CD4-positive, alpha-beta T cell treated with Interleukin-12 subunit alpha and Interleukin-12 subunit beta, for 1 hour (primary cell): ENCODE data around the gene NKX6-1.

Experiments used
- DNase-seq: peaks from one replicate; pipeline ENCODE4 v3.0.0-alpha.2; 2020

The NKX6-1 gene

GRCh38 chr4:84472154-84472553 is 26.9 kb downstream of the NKX6-1 start:
- no peak for DNase-seq

DNA sequence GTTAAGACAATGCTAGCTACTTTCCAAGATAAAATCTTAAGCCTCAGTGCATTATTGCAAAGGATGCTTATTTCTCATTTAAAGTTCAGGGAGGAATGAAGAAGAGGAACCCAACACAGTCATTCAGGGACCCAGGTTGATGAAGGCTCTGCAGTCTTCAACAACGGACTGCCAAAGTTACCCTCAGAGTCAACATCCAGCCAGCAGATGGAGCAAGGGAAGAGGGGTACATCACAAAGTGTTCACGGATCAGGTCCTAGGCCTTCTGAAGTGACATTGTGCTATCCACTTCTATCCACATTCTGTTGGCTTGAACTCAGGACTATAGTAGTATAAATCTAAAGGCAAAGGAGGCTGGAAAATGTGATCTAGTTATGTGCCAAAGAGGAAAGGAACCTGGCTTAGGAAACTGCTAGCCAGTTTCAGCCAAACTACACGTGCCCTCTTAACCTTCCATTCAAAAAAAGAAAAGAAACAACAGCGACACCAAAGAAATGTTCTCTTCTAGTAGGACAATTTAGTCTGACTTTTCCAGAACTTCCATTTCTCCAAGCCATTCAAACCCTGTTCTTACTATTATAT is 28.8 kb downstream of the NKX6-1 start:
- no peak for DNase-seq

- DNase-seq: no peak
Observed at GRCh38 chr4:84467601-84468000, 31.5 kb downstream of the NKX6-1 start.

GRCh38 chr4:84459783-84460182 is 39.3 kb downstream of the NKX6-1 start:
- DNase-seq: no peak

- DNase-seq: no peak
Observed at GRCh38 chr4:84456157-84456556, 42.9 kb downstream of the NKX6-1 start.

DNA sequence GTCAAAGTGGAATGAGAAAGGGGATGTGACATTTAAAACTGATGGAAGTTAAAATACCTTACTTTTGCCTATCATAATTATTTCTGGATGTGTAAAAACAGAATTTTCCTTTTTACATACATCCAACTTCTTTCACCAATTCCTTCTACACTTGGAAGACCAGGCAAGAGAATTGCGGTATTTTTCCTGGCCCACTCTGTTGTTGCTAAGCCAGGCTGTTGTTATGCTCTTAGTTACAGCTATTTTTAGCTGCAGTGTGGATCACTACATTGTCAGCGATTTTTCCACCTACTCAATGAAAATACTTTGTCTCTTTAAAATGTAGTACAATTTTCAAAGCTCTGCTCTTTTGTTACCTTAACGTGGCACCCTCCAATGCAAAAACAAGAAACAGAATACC is 43.4 kb downstream of the NKX6-1 start:
- DNase-seq: no peak

DNA sequence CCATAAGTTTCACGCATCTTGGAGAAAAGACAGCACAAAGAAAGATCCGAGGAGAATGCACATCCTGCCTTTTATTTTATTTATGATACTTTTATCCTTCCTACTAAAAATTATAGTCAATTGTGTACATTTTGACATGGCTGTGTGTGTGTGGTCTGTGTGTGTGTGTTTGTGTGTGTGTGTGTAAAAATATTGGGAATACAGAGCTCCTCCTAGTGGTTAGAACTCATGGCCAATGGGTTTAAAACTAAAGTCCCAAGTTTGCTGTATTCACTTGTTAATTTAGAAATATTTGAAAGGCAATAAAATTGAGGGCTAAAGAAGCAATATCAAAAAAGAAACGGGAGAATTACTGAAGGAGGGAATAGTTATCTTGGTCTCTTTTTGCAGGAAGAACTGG is 47.5 kb downstream of the NKX6-1 start:
- DNase-seq: no peak

DNA sequence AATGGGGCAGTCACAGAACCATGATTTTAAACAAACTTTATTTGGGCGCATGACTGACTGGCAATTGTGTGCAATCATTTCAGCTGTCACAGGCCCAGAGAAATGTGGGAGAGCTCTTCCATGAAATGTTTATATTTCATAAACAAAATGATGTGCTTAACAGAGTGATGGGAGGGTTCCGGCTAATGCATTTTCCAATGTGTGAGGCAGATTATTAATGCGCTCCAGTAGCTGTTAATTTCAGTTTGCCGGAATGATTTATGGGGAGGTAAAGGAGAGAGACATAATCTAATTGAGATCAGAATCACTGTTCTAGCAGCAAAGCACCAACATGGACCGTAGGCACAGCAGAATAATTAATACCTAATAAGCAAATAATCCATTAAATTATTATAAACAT is 55.6 kb downstream of the NKX6-1 start:
- no peak for DNase-seq

DNA sequence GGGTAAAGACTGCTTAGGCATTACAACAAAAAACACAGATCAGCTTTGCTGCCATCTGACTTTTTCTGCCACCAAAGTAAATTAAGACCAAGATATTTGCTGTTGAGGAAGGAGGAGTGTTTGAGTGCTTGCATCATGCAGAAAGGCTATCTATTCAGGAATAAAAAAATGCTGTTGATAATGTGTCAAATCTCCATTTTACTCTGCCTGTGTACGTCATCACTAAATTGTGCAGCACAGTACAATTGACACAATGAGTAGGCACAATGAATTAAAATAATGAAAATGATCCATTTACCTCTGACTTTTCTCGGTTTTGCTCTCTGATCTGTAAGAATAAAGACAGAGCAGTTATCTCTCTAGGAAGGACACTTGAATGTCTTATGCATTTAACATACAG is 56.3 kb downstream of the NKX6-1 start:
- no peak for DNase-seq
